ENCODE results near the gene DPYSL4.
"Not testable (repeated sequence)": the region's sequence is repeated elsewhere in the genome, so short reads cannot be mapped to it uniquely, and the experiment has no call there.

Gene DPYSL4

GRCh38 chr10:132207536-132208461 lies 21.1 kb downstream of the DPYSL4 start:
- no peak for DNase-seq (ENCODE audit: low spot score)

DNA sequence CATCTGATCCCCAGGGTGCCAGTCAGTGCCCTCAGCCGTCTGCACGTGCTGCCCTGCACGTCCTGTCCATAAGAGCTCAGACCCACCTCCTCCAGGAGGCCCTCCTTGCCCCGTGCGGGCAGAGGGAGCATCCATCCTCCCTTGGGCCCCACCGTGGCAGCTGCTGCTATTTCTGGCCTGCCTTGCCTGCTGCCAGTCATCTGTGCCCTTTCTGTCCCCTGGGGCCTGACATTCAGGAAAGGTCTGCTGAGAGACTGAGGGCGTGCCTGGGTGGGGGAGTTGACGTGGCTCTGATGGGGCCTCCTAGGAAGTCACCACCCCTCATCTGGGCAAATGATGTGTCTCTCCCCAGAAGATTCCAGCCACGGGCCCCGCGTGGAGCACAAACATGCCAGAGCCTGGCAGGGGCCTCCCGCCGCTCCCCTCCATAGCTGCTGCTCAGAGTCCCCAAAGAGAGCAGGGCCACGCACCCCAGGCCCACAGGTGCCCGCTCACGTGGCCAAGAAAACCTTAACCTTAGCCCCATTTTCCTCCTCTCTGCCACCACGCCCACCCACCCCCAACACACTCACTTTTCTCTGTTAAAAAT lies 21.8 kb downstream of the DPYSL4 start:
- no peak for DNase-seq (ENCODE audit: low spot score)

DNA sequence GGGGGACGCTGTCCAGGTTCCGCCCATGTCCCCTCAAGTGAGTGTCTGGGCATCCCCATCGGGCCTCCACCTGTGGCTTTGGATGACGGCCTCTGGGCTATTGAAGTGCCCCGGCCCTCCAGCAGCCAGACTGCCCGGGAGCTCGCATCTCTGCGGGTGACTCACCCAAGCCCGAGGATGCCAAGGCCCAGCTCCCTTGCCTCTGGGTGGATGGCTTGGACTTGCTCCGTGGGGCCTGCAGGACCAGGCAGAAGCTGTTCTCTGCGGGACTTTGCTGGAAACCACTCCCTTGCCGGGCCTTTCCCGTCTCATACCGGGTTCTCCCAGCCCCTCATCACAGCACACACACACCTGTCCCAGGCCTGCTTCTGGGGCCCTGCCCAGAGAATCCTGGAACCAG lies 22.4 kb downstream of the DPYSL4 start:
- DNase-seq (ENCODE audit: low spot score) = no peak

DNA sequence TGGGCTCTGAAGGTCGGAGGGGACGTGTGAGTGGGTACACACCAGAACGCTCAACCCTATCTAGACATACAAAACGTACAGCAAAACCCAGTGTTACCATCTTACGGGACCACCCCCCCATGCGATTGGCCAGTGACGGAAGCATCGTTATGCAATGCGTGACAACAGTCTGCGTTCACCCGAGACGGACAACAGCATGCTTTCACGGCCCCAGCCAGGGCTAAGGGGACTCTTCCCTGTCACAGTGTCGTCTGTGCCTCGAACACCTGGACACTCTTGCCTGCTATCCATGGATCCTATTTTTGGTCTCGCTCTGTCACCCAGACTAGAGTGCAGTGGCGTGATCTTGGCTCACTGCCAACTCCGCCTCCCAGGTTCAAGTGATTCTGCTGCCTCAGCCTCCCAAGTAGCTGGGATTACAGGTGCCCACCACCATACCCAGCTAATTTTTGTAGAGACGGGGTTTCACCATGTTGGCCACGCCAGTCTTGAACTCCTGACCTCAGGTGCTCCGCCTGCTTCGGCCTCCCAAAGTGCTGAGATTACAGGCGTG lies 23.3 kb downstream of the DPYSL4 start:
- DNase-seq (ENCODE audit: low spot score) = no peak

DNA sequence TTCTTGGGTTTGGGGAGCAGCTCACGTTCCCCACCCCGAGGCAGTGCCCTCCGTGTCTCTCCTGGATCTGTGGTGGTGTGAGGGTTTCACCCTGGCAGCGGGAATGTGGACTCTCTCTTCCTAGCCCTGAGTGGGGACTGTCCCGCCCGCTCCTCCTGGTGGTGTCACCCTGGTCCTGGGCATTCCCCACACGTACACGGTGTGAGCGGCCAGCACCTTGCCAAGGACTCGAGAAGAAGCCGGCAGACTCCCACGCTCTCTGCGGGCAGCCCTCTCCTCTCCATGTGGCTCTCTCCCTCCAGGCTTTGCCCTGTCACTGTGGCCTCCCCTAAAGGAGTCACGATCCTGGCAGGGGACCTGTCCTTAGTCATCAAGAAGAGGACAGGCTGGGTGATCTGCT lies 24.0 kb downstream of the DPYSL4 start:
- no peak for DNase-seq (ENCODE audit: low spot score)

DNA sequence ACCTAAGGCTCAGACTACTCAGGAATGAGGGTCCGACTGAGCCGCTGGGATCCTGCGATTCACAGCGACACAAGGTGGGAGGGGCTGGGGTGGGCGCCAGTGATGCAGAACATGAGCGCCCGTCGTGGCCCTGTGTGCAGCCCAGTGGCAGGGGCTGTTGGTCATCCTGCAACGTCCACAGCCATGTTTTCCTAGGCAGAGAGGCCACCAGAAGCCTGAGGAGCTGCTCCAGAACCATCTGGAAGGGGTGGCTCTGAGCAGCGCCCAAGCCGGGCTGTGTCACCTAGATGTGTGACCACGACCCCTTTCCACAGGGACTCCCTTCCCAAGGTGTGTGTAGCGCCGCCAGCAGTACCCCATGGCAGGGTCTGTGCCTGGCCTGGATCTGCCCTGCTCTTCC lies 24.5 kb downstream of the DPYSL4 start:
- DNase-seq (ENCODE audit: low spot score) = no peak

GRCh38 chr10:132212816-132213215 lies 26.1 kb downstream of the DPYSL4 start:
- DNase-seq (ENCODE audit: low spot score) = no peak

DNA sequence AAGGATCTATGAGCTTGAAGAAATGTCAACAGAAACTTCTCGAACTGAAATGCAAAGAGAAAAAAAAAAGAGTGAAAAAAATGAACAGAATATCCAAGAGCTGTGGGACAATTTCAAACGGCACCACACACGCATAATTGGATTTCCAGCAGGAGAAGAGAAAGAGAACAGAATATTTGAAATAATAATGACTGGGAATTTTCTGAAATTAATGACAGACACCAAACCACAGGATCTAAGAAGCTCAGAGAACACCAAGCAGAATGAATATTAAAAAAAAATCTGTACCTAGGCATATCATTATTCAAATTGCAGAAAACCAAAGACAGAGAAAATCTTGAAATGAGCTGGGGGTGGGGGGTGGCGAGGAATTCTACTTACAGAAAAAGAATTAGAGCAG lies 27.2 kb downstream of the DPYSL4 start:
- DNase-seq (ENCODE audit: low spot score) = no peak

DNA sequence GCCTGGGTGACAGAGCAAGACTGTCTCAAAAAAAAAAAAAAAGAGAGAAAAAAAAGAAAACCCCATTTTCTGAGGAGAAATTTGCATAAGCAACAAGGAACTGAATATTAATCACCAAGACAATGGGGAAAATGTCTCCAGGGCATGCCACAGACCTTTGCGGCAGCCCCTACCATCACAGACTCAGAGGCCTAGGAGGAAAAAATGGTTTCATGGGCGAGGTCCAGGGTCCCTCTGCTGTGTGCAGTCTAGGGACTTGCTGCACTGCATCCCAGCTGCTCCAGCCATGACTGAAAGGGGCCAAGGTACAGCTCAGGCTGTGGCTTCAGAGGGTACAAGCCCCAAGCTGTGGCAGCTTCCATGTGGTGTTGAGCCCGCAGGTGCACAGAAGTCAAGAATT lies 29.7 kb downstream of the DPYSL4 start:
- DNase-seq (ENCODE audit: low spot score) = not testable (repeated sequence)

DNA sequence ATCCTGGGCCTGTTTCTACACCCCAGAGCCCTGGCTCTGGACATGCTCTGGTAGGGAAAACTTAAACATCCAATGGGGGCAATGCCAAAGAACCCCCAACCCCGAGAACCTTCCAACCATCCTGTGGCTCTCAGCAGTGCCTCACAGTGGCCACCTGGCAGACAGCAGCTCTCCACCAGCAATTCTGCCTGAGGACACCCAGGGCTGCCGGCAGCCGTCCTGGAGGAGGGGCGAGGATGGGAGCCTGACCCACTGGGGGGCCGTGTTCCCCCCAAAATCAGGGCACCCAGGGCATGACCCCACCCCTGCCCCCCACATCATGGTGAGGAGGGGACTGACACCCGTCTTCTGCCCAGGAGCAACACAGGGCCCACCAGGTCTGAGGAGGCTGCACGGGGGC lies 32.7 kb downstream of the DPYSL4 start:
- no peak for DNase-seq (ENCODE audit: low spot score)

DNA sequence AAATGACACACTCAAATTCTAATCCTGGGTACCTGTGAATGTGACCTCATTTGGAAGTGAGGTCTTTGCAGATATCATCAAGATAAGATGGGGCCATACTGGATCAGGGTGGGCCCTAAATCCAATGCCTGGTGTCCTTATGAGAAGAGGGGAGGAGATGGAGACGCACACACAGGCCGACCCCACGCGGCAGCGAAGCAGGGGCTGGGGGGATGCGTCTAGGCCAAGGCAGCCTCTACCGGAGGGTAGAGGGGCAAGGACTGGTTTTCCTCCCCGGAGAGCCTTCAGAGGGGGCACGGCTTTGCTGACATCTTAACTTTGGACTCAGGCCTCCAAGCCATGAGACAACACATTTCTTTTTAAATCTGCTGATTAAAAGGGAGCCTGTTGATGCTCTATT lies 33.3 kb downstream of the DPYSL4 start:
- no peak for DNase-seq (ENCODE audit: low spot score)

DNA sequence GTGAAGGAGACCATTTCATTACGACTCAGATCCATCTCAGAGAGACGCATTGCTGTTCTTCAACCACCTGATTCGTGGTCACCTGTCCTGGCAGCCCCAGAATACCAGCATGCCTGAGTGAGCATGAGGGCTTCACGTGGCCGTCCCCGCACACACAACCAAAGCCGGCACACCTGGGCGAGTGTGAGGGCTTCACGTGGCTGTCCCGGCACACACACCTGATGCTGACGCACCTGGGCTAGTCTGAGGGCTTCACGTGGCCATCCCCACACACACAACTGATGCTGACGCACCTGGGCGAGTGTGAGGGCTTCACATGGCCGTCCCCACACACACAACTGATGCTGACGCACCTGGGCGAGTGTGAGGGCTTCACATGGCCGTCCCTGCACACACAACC lies 34.2 kb downstream of the DPYSL4 start:
- DNase-seq (ENCODE audit: low spot score) = not testable (repeated sequence)

DNA sequence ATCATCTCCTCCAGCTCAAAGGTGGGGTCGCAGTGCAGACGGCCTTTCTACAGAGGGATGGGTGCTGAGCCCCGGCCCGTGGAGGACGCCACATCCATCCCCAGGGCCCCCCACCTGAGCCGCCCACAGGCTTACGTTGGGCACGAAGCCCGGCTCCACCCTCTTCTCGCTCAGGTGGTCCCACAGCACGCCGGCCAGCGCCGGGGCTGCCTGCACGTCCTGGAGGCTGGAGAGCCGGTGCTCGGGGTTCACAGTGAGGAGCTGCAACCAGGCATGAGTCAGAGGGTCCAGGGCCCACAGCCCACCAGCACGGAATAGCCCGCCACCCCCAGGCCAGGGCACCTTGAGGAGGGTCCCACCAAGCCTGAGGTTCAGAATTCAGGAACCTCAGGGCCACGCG lies 36.0 kb downstream of the DPYSL4 start:
- no peak for DNase-seq (ENCODE audit: low spot score)

GRCh38 chr10:132223156-132223590 lies 36.4 kb downstream of the DPYSL4 start:
- DNase-seq (ENCODE audit: low spot score) = peak; percentile 98

- no peak for DNase-seq (ENCODE audit: low spot score)
Measured at GRCh38 chr10:132223611-132224342, 37.0 kb downstream of the DPYSL4 start.

- DNase-seq (ENCODE audit: low spot score) = no peak
Measured at GRCh38 chr10:132224343-132225072, 37.8 kb downstream of the DPYSL4 start.

DNA sequence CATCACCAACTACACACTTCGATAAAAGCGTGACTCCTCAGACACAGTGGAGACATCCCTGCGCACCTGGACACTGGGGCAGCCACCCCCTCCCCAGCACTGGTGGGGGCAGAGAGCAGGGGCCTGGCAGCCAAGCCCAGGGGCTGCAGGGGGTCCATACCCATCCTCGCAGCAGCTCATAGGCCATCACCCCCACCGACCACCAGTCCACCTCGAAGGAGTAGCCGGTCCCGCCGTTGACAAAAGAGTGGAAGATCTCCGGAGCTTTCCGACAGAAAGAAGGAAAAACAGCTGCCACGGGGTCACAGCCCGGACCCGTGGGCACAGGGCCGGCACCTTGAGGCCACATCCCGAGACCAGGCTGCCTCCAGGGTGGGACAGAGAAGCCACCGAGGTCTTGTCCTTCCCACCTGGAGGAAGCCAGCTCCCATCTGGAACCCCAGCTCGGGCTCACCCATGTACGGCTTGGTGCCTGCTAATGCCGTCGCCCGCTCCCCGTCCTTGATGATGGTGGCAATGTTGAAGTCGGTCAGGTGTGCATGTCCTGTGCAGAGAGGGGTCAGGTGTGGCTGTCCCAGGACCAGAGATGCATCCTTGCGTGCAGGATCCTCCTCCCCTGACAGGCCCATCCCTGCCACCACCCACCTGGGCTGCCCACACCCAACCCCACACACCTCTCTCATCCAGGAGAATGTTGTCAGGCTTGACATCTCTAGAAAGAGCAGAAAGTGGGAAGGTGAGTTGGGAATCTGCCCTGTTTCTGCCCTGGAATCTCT lies 38.5 kb downstream of the DPYSL4 start:
- no peak for DNase-seq (ENCODE audit: low spot score)

- no peak for DNase-seq (ENCODE audit: low spot score)
Measured at GRCh38 chr10:132225849-132226205, 39.1 kb downstream of the DPYSL4 start.

GRCh38 chr10:132226586-132227405 lies 40.0 kb downstream of the DPYSL4 start:
- no peak for DNase-seq (ENCODE audit: low spot score)

DNA sequence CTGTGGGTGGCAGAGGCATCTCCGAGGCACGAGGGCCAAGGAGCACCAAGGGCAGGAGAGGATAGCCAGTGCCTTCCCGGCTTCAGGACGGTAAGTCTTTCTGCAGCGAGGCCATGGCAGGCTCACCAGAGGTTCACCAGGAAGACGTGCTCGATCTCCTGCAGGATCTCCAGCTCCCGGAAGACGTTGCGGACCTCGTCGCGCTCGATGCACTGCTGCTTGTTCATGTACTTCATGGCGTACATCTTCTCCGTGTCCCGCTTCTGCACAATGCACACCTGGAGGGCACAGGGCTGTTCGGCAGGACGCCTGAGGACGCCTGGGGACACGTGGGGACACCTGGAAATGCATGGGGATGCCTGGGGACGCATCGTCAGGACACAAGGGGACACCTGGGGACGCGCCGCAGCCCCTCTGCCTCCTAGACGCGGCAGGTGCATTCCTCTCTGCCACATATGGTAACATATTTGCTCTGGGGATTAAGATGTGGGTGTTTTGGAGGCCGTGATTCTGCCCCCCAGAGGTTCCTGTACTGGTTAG lies 41.2 kb downstream of the DPYSL4 start:
- DNase-seq (ENCODE audit: low spot score) = no peak
